ENCODE data around the gene SNX10. TPM values are rescaled to one million over a fixed set of nuclear protein-coding genes. Genes with fewer than 3 reads are reported as not detected.
"Not testable (repeated sequence)": the region's sequence is repeated elsewhere in the genome, so short reads cannot be mapped to it uniquely, and the experiment has no call there.

The SNX10 gene
- total RNA-seq (10 to 100 TPM in 8 of 9 donors, 1 to 10 TPM in 1; 6.5 to 48.8 (median 33.7) TPM), polyA plus RNA-seq (10 to 100 TPM; 10.1 to 50.3 (median 15.8) TPM)
- long read RNA-seq, donor 1, partial matches to known transcripts = 0 of 2 reads
- long read RNA-seq, donor 1, other reads (novel, unspliced or antisense) = 0 of 2 reads
- long read RNA-seq, donor 2 = 0 reads
- long read RNA-seq, donor 3, transcript SNX10-201 (7 exons, 2,546 nt) = major isoform, 6 of 8 reads
- long read RNA-seq, donor 3, partial matches to known transcripts = 0 of 8 reads
- long read RNA-seq, donor 3, other reads (novel, unspliced or antisense) = 0 of 8 reads
- long read RNA-seq, donor 4, transcript SNX10-201 (7 exons, 2,546 nt) = major isoform, 7 of 12 reads
- long read RNA-seq, donor 4, partial matches to known transcripts = 1 of 12 reads
- long read RNA-seq, donor 4, other reads (novel, unspliced or antisense) = 4 of 12 reads
- long read RNA-seq, donor 5, transcript SNX10-201 (7 exons, 2,546 nt) = major isoform, 93 of 115 reads
- long read RNA-seq, donor 5, partial matches to known transcripts = 7 of 115 reads
- long read RNA-seq, donor 5, other reads (novel, unspliced or antisense) = 11 of 115 reads
- long read RNA-seq, donor 6, transcript SNX10-201 (7 exons, 2,546 nt) = major isoform, 8 of 20 reads
- long read RNA-seq, donor 6, partial matches to known transcripts = 9 of 20 reads
- long read RNA-seq, donor 6, other reads (novel, unspliced or antisense) = 1 of 20 reads
- long read RNA-seq, donor 7, partial matches to known transcripts = 0 of 2 reads
- long read RNA-seq, donor 7, other reads (novel, unspliced or antisense) = 0 of 2 reads
- long read RNA-seq, donor 8, partial matches to known transcripts = 0 of 1 reads
- long read RNA-seq, donor 8, other reads (novel, unspliced or antisense) = 0 of 1 reads
- long read RNA-seq, donor 9, partial matches to known transcripts = 0 of 1 reads
- long read RNA-seq, donor 9, other reads (novel, unspliced or antisense) = 0 of 1 reads
- long read RNA-seq, donor 10 = 0 reads

- peaks cover 0 to 22% of the 10 kb centered on the region in 2 donors for H3K4me1 ChIP-seq (replicated peaks in 1 of 2)
- no peaks in the 10 kb centered on the region for H3K9me3 ChIP-seq (replicated peaks in 1 of 3)
- intact Hi-C loops (cut with DNase I) = no loop called here
- no peaks in the 10 kb centered on the region for H3K27me3 ChIP-seq
- peak; percentile 57 to 73 (median 63) for DNase-seq
- WGBS, 4 donors = 1 to 6% (median 3%) methylated on average over 5 to 74 of the region's 74 CpGs
- no peaks in the 10 kb centered on the region for H3K36me3 ChIP-seq (replicated peaks in 1 of 2)
- H3K4me3 ChIP-seq = peak within 1 kb of the TSS in 3 of 4 donors; percentile 60 to 83 (median 75)
- peak within 1 kb of the TSS in 3 of 5 donors; percentile 44 to 85 (median 67) for H3K27ac ChIP-seq
- no peak for TF ChIP-seq POLR2A (IDR thresholded peaks at IDR 0.05)
- TF ChIP-seq CTCF (IDR thresholded peaks at IDR 0.05) = peak in 5 of 6 experiments; percentile 10 to 42 (median 19)
Measured at GRCh38 chr7:26291699-26292538, at the start of gene SNX10. Gene SNX10 (plus strand): TSS chr7:26291862. CDS start chr7:26346443, 54,581 bp downstream.

GRCh38 chr7:26245150-26245549 is 46.5 kb upstream of the SNX10 start:
- Histone ChIP-seq H3K36me3 (replicated peaks in 1 of 2) (no peaks in the 10 kb centered on the region), H3K4me1 (replicated peaks in 1 of 2) (no peaks in the 10 kb centered on the region), H3K9me3 (replicated peaks in 1 of 3) (no peaks in the 10 kb centered on the region), H3K27ac (no peak overlapping the region), H3K27me3 (no peaks in the 10 kb centered on the region), H3K4me3 (no peak overlapping the region)
- intact Hi-C loops (cut with DNase I) = no loop called here
- WGBS, 4 donors = 91 to 96% (median 95%) methylated on average over 13 of the region's 13 CpGs
- no peak for DNase-seq
- TF ChIP-seq CTCF (IDR thresholded peaks at IDR 0.05) (no peak), POLR2A (IDR thresholded peaks at IDR 0.05) (no peak)

- Histone ChIP-seq H3K9me3 (replicated peaks in 1 of 3) (no peaks in the 10 kb centered on the region), H3K4me1 (replicated peaks in 1 of 2) (no peaks in the 10 kb centered on the region), H3K36me3 (replicated peaks in 1 of 2) (no peaks in the 10 kb centered on the region), H3K4me3 (no peak overlapping the region), H3K27ac (no peak overlapping the region), H3K27me3 (no peaks in the 10 kb centered on the region)
- 80 to 98% (median 86%) methylated on average over 9 to 12 of the region's 12 CpGs for WGBS, 4 donors
- TF ChIP-seq POLR2A (IDR thresholded peaks at IDR 0.05) (no peak), CTCF (IDR thresholded peaks at IDR 0.05) (no peak)
- intact Hi-C loops (cut with DNase I) = no loop called here
- no peak for DNase-seq
Measured at GRCh38 chr7:26250239-26250638, 41.4 kb upstream of the SNX10 start.

- DNase-seq; H3K9me3 ChIP-seq (replicated peaks in 1 of 3); H3K4me1 ChIP-seq (replicated peaks in 1 of 2); H3K27ac ChIP-seq; intact Hi-C loops (cut with DNase I); H3K4me3 ChIP-seq; H3K27me3 ChIP-seq; H3K36me3 ChIP-seq (replicated peaks in 1 of 2): not testable (repeated sequence)
- 95 to 100% (median 96%) methylated on average over 8 to 27 of the region's 29 CpGs for WGBS, 4 donors
Measured at GRCh38 chr7:26261866-26262265, 29.8 kb upstream of the SNX10 start.

Measured in adrenal gland (tissue), 19 donors.